GM12878 (cell line): ENCODE data around the gene GON7. TPM values are rescaled to one million over a fixed set of nuclear protein-coding genes. Genes with fewer than 3 reads are reported as not detected.

ENCODE experiments used
- ATAC-seq: fragments of 200-7000 bp; cut with Tn5 transposase; 3 replicates; pipeline ENCODE4 v1.9.1; 2020; ENCODE audit warnings: mild to moderate bottlenecking, moderate library complexity
- BruUV-seq: library from RNA; stranded (reverse); fragments of 400-500 nt; replicated peaks from 2 replicates; lab custom pipeline; 2021; lab: Mats Ljungman, UMichigan
- CTCF ChIA-PET: fragments of 300-600 bp; sonication (Branson Sonifier 250); formaldehyde crosslinking; extraction: SDS; loops from one replicate; lab custom pipeline; 2021; ENCODE audit warnings: inconsistent platforms; lab: Yijun Ruan, JAX
- POLR2A ChIA-PET: fragments of 350-600 bp; formaldehyde crosslinking; extraction: SDS; loops from one replicate; lab custom pipeline; 2021; ENCODE audit warnings: inconsistent platforms; lab: Charles Lee
- RAD21 ChIA-PET: fragments of 300-600 bp; sonication (Branson Sonifier 250); formaldehyde crosslinking; loops from one replicate; lab custom pipeline; 2023; ENCODE audit warnings: antibody characterized with exemption; ENCODE audit not compliant: unreplicated experiment; lab: Charles Lee
- SMC1A ChIA-PET: fragments of 300-600 bp; sonication (Branson Sonifier 250); formaldehyde crosslinking; loops from one replicate; lab custom pipeline; 2023; ENCODE audit not compliant: unreplicated experiment, uncharacterized antibody; lab: Charles Lee
- DNase-seq: peaks from one replicate; pipeline ENCODE4 v3.0.0-alpha.2; 2011; ENCODE audit warnings: low read depth, low spot score
- FAIRE-seq: peaks from 3 replicates; lab custom pipeline; 2011; peaks lifted over from hg19 to GRCh38; lab: Jason Lieb, UNC
- H2AFZ ChIP-seq: 2 replicates; pipeline ENCODE4 v1.6.0; 2011; ENCODE audit warnings: low read depth, low read length, control low read depth; ENCODE audit not compliant: control insufficient read depth
- H3K27ac ChIP-seq: 2 replicates; pipeline ENCODE4 v1.5.1; 2011; ENCODE audit warnings: control low read depth; ENCODE audit not compliant: control insufficient read depth, insufficient read depth
- H3K27me3 ChIP-seq, 2 experiments: replicated peaks in 1 of 2; 2 replicates each; pipeline versions ENCODE4 v1.6.0 to v1.6.1; 2011; ENCODE audit warnings: low read length in 1 of 2; ENCODE audit not compliant: control insufficient read depth in 2 of 2, insufficient read depth in 2 of 2
- H3K36me3 ChIP-seq, 2 experiments: 2 replicates each; pipeline ENCODE4 v1.5.1; 2011; ENCODE audit warnings: low read length in 1 of 2; ENCODE audit not compliant: control insufficient read depth in 2 of 2, insufficient read depth in 2 of 2
- H3K4me1 ChIP-seq: 2 replicates; pipeline ENCODE4 v1.6.1; 2011; ENCODE audit warnings: mild to moderate bottlenecking, low read length, moderate library complexity, mixed read lengths; ENCODE audit not compliant: control insufficient read depth, insufficient read depth
- H3K4me2 ChIP-seq: 2 replicates; pipeline ENCODE4 v1.6.0; 2011; ENCODE audit warnings: control low read depth; ENCODE audit not compliant: control insufficient read depth, insufficient read depth
- H3K4me3 ChIP-seq: fragments of 200-600 bp; sonication (generic); 2 replicates; pipeline ENCODE4 v1.5.1; 2016
- H3K79me2 ChIP-seq: 2 replicates; pipeline ENCODE4 v1.6.0; 2011; ENCODE audit warnings: low read length; ENCODE audit not compliant: control insufficient read depth, insufficient read depth
- H3K9ac ChIP-seq: 2 replicates; pipeline ENCODE4 v1.8.0; 2011; ENCODE audit warnings: low read length, control low read depth, mixed read lengths; ENCODE audit not compliant: control insufficient read depth, insufficient read depth
- H3K9me3 ChIP-seq: replicated peaks from 3 replicates; pipeline ENCODE4 v1.5.1; 2011; ENCODE audit warnings: mild to moderate bottlenecking, low read length; ENCODE audit not compliant: control insufficient read depth, insufficient read depth
- H4K20me1 ChIP-seq: 2 replicates; pipeline ENCODE4 v1.6.0; 2011; ENCODE audit not compliant: control insufficient read depth, insufficient read depth
- CREM ChIP-seq: IDR thresholded peaks from 2 replicates; pipeline ENCODE4 v1.6.1; 2014; ENCODE audit warnings: antibody characterized with exemption, low read depth
- E2F4 ChIP-seq: IDR thresholded peaks from 2 replicates; pipeline ENCODE4 v1.6.1; 2012; ENCODE audit warnings: low read depth, low read length, improper control_type of control experiment
- EP300 ChIP-seq, 2 experiments: fragments of 150-350 bp in 1 of 2; IDR thresholded peaks; 2 replicates each; pipeline ENCODE4 v1.6.1; 2011 to 2012; ENCODE audit warnings: low read depth in 2 of 2, low read length in 2 of 2, borderline replicate concordance in 1 of 2, improper control_type of control experiment in 1 of 2, inconsistent platforms in 1 of 2; ENCODE audit not compliant: control insufficient read depth in 1 of 2
- HCFC1 ChIP-seq: fragments of 150-350 bp; IDR thresholded peaks from 2 replicates; pipeline ENCODE4 v1.6.1; 2014; ENCODE audit warnings: low read length
- HDAC2 ChIP-seq: fragments of 200-600 bp; sonication (generic); IDR thresholded peaks from 2 replicates; pipeline ENCODE4 v1.6.1; 2017
- HDAC6 ChIP-seq: fragments of 200-600 bp; sonication (generic); IDR thresholded peaks from one replicate; pipeline ENCODE4 v1.8.0; 2017; ENCODE audit warnings: antibody characterized with exemption; ENCODE audit not compliant: unreplicated experiment
- KLF5 ChIP-seq: fragments of 450-650 bp; IDR thresholded peaks from 2 replicates; pipeline ENCODE4 v1.6.1; 2014; ENCODE audit warnings: mild to moderate bottlenecking; ENCODE audit not compliant: partially characterized antibody
- MYB ChIP-seq: fragments of 150-350 bp; IDR thresholded peaks from 2 replicates; pipeline ENCODE4 v1.6.1; 2014; ENCODE audit warnings: mild to moderate bottlenecking, low read depth, low read length, borderline replicate concordance
- MYC ChIP-seq: IDR thresholded peaks from 2 replicates; pipeline ENCODE4 v1.6.1; 2011; ENCODE audit warnings: mild to moderate bottlenecking, low read length, moderate library complexity, inconsistent platforms; ENCODE audit not compliant: insufficient read depth, insufficient replicate concordance, insufficient read length, severe bottlenecking
- NFXL1 ChIP-seq: fragments of 450-650 bp; IDR thresholded peaks from 2 replicates; pipeline ENCODE4 v1.6.1; 2017; ENCODE audit warnings: antibody characterized with exemption, mild to moderate bottlenecking, borderline replicate concordance
- NKRF ChIP-seq: fragments of 450-650 bp; conservative IDR thresholded peaks from 2 replicates; pipeline ENCODE4 v1.6.1; 2017; ENCODE audit warnings: mild to moderate bottlenecking, moderate library complexity
- POLR2AphosphoS5 ChIP-seq: IDR thresholded peaks from 2 replicates; pipeline ENCODE4 v1.6.1; 2011; ENCODE audit warnings: mild to moderate bottlenecking, low read length, inconsistent platforms
- RBBP5 ChIP-seq: fragments of 200-600 bp; sonication (generic); conservative IDR thresholded peaks from 2 replicates; pipeline ENCODE4 v1.6.1; 2016
- SIX5 ChIP-seq: IDR thresholded peaks from 2 replicates; pipeline ENCODE4 v1.6.1; 2011; ENCODE audit warnings: mild to moderate bottlenecking, low read depth, low read length, moderate library complexity; ENCODE audit not compliant: severe bottlenecking
- SMAD5 ChIP-seq: IDR thresholded peaks from 2 replicates; pipeline ENCODE4 v1.6.1; 2016; ENCODE audit warnings: antibody characterized with exemption, low read depth
- SPI1 ChIP-seq: IDR thresholded peaks from 2 replicates; pipeline ENCODE4 v1.6.1; 2011; ENCODE audit warnings: low read depth, mild to moderate bottlenecking, low read length, moderate library complexity, borderline replicate concordance; ENCODE audit not compliant: insufficient read depth
- TBL1XR1 ChIP-seq: IDR thresholded peaks from 2 replicates; pipeline ENCODE4 v1.6.1; 2012; ENCODE audit warnings: low read depth, low read length, improper control_type of control experiment
- WRNIP1 ChIP-seq: IDR thresholded peaks from 2 replicates; pipeline ENCODE4 v1.6.1; 2011; ENCODE audit warnings: low read depth, low read length, improper control_type of control experiment, borderline replicate concordance
- ZNF207 ChIP-seq: fragments of 450-650 bp; IDR thresholded peaks from 2 replicates; pipeline ENCODE4 v1.6.1; 2014; ENCODE audit warnings: antibody characterized with exemption, mild to moderate bottlenecking, borderline replicate concordance
- WGBS: methylation state at CpG from one replicate; pipeline ENCODE4 v1.1.6; 2016; ENCODE audit warnings: low lambda C conversion rate; ENCODE audit not compliant: insufficient replicate concordance, insufficient coverage; ENCODE audit errors: missing lambda C conversion rate; 5-methylcytosine and 5-hydroxymethylcytosine counted together
- in situ Hi-C: fragments of 300-500 bp; cut with MboI; formaldehyde crosslinking; loops from 9 replicates; pipeline ENCODE4 v1.14.3; 2018; ENCODE audit warnings: mixed read lengths
- intact Hi-C: fragments of 100-400 bp; cut with micrococcal nuclease; formaldehyde crosslinking; loops from one replicate; pipeline ENCODE4 v1.14.2; 2022; ENCODE audit not compliant: unreplicated experiment
- polyA plus RNA-seq, 11 experiments: library from polyadenylated mRNA; depleted of rRNA in 4 of 11; unstranded in 6 of 11; stranded (reverse) in 5 of 11; fragments of >200 nt; fragmentation: Nextera tagmentation in 4 of 11; fragmentation: Illumina TruSeq in 1 of 11; extraction: Ambion mirVana in 4 of 11; extraction: Trizol in 1 of 11; gene quantifications; 1 replicate in 1 of 11; 2 replicates in 10 of 11; pipeline versions ENCODE4 v1.2.1 to v1.2.3, GENCODE V29; 2011 to 2016; ENCODE audit warnings: inconsistent platforms in 2 of 11, missing spikeins in 2 of 11, low read depth in 1 of 11
- total RNA-seq, 4 experiments: library from RNA; depleted of rRNA in 3 of 4; stranded (reverse); fragments of >200 nt in 3 of 4; fragmentation: Illumina TruSeq in 1 of 4; extraction: Trizol in 1 of 4; gene quantifications; 2 replicates each; pipeline versions ENCODE4 v1.2.1 to v1.2.3, GENCODE V29; 2013 to 2021

Gene GON7
- total and polyA plus RNA-seq, 10 of the 15 experiments (the other 5 are each of a cell fraction or from before 2014, with no cell fraction given) = 21.6 to 59.0 (median 33.0) TPM

GRCh38 chr14:93232159-93232558 is 25.3 kb upstream of the GON7 start:
- Histone ChIP-seq H3K9ac (no peak overlapping the region), H3K27ac (no peak overlapping the region), H3K4me3 (no peak overlapping the region), H3K79me2 (no peaks in the 10 kb centered on the region), H3K27me3 (no peaks in the 10 kb centered on the region), H3K4me2 (no peak overlapping the region), H3K36me3 (peaks cover 4 to 5% of the 10 kb centered on the region in 2 experiments; a peak in 2 of 4 replicates), H3K9me3 (no peaks in the 10 kb centered on the region)
- intact Hi-C loops = no loop called here
- in situ Hi-C loops = loop anchor here (25.0 kb wide), 1 partner anchor 305 kb away; no protein-coding TSS in a partner anchor
- WGBS = 50% methylated on average over 17 of the region's 17 CpGs
- CTCF ChIA-PET = interaction anchor here (0.9 to 3.9 kb wide), 5 partner anchors 13 to 390 kb away, joined by 3 to 17 read pairs (median 3); partner anchors contain the start of genes GON7 and UBR7
- FAIRE-seq (no peak), DNase-seq (no peak)
- no peak for TF ChIP-seq CREM
- TF ChIP-seq SMAD5 = no peak
- TF ChIP-seq MYB = no peak
- TF ChIP-seq NFXL1 = no peak
- TF ChIP-seq EP300 (IDR thresholded peaks at IDR 0.05; ENCODE audit: borderline replicate concordance in 1 of 2, control insufficient read depth in 1 of 2, low read depth in 2 of 2, low read length in 2 of 2) = no peak
- TF ChIP-seq TBL1XR1 = no peak
- no peak for TF ChIP-seq SIX5
- no peak for TF ChIP-seq NKRF
- no peak for TF ChIP-seq ZNF207
- TF ChIP-seq HDAC6 = no peak
- TF ChIP-seq MYC = no peak
- no peak for TF ChIP-seq WRNIP1
- TF ChIP-seq KLF5 = no peak
- no peak for TF ChIP-seq SPI1
- no peak for TF ChIP-seq POLR2AphosphoS5
- no peak for TF ChIP-seq HDAC2
- no peak for TF ChIP-seq E2F4
- no peak for TF ChIP-seq RBBP5
- no peak for TF ChIP-seq HCFC1
- TF ChIP-seq, all 136 proteins: peak for 0
- RAD21 ChIA-PET = interaction anchor here (1.1 to 1.3 kb wide), 2 partner anchors 68 to 119 kb away, joined by 3 read pairs; no protein-coding TSS in a partner anchor
- Histone ChIP-seq H2AFZ (no peak overlapping the region), H3K4me1 (no peaks in the 10 kb centered on the region; the same call in 1 of the 2 replicates), H4K20me1 (no peaks in the 10 kb centered on the region)
- POLR2A ChIA-PET = interaction anchor here (1.4 kb wide), 1 partner anchor 308 kb away, joined by 3 read pairs; no protein-coding TSS in a partner anchor
- SMC1A ChIA-PET = interaction anchor here (2.2 to 5.5 kb wide), 2 partner anchors 302 to 316 kb away, joined by 7 to 25 read pairs; no protein-coding TSS in a partner anchor
- no peak for ATAC-seq
- no TSS peak for BruUV-seq
